HEK293T (cell line): Measurements from ENCODE around the gene SOX4.

Experiments
- ARNT ChIP-seq: fragments of 450-650 bp; IDR thresholded peaks from 2 replicates; pipeline ENCODE4 v1.6.1; 2017; ENCODE audit warnings: mild to moderate bottlenecking
- BHLHE40 ChIP-seq: fragments of 450-650 bp; IDR thresholded peaks from 2 replicates; pipeline ENCODE4 v1.6.1; 2016; ENCODE audit warnings: mild to moderate bottlenecking, moderate library complexity, borderline replicate concordance
- CTBP1 ChIP-seq: fragments of 450-650 bp; IDR thresholded peaks from 2 replicates; pipeline ENCODE4 v1.6.1; 2016; ENCODE audit warnings: borderline replicate concordance
- ELF4 ChIP-seq: fragments of 450-650 bp; IDR thresholded peaks from 2 replicates; pipeline ENCODE4 v1.6.1; 2017; ENCODE audit warnings: antibody characterized with exemption
- FOXM1 ChIP-seq: fragments of 450-650 bp; IDR thresholded peaks from 2 replicates; pipeline ENCODE4 v1.6.1; 2017; ENCODE audit warnings: mild to moderate bottlenecking, borderline replicate concordance
- HDGF ChIP-seq: fragments of 450-650 bp; IDR thresholded peaks from 2 replicates; pipeline ENCODE4 v1.6.1; 2017; ENCODE audit warnings: antibody characterized with exemption, borderline replicate concordance
- L3MBTL2 ChIP-seq: fragments of 450-650 bp; conservative IDR thresholded peaks from 2 replicates; pipeline ENCODE4 v1.6.1; 2016; ENCODE audit warnings: mild to moderate bottlenecking
- SP1 ChIP-seq: fragments of 450-650 bp; IDR thresholded peaks from 2 replicates; pipeline ENCODE4 v1.6.1; 2017
- SUZ12 ChIP-seq: fragments of 450-650 bp; IDR thresholded peaks from 2 replicates; pipeline ENCODE4 v1.6.1; 2016; ENCODE audit warnings: mild to moderate bottlenecking
- ZNF384 ChIP-seq: fragments of 450-650 bp; IDR thresholded peaks from 2 replicates; pipeline ENCODE4 v1.6.1; 2016
- TF ChIP-seq, protein P1 (sequence below): fragments of 450-650 bp; IDR thresholded peaks from 2 replicates; pipeline ENCODE4 v1.6.1; 2016

GRCh38 chr6:21590346-21590745 lies 3.2 kb upstream of the SOX4 start:
- TF ChIP-seq L3MBTL2, result no peak
- no peak for TF ChIP-seq BHLHE40
- no peak for TF ChIP-seq SUZ12
- TF ChIP-seq HDGF, result no peak
- TF ChIP-seq FOXM1, result no peak
- TF ChIP-seq, protein P1, sequence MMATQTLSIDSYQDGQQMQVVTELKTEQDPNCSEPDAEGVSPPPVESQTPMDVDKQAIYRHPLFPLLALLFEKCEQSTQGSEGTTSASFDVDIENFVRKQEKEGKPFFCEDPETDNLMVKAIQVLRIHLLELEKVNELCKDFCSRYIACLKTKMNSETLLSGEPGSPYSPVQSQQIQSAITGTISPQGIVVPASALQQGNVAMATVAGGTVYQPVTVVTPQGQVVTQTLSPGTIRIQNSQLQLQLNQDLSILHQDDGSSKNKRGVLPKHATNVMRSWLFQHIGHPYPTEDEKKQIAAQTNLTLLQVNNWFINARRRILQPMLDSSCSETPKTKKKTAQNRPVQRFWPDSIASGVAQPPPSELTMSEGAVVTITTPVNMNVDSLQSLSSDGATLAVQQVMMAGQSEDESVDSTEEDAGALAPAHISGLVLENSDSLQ, result no peak
- TF ChIP-seq SP1, result no peak
- TF ChIP-seq ARNT, result no peak
- no peak for TF ChIP-seq CTBP1
- TF ChIP-seq ELF4, result no peak
- TF ChIP-seq ZNF384, result no peak
